Tibial artery (tissue), 4 donors: Measurements from ENCODE around the gene TTC39C.
"Not testable (repeated sequence)": the region's sequence is repeated elsewhere in the genome, so short reads cannot be mapped to it uniquely, and the experiment has no call there.

Experiments used
- DNase-seq, 2 donors: peaks; one replicate each; pipeline ENCODE4 v3.0.0-alpha.2; 2019
- H3K27ac ChIP-seq, 2 donors: fragments of 200-600 bp; sonication (generic) in 1 of 2; 1 replicate in 1 of 2; 2 replicates in 1 of 2; pipeline ENCODE4 v1.5.1; 2018 to 2019; ENCODE audit warnings: mild to moderate bottlenecking in 1 of 2
- H3K27me3 ChIP-seq, 2 donors: fragments of 200-600 bp; sonication (generic) in 1 of 2; one replicate each; pipeline versions ENCODE4 v1.5.1 to v1.6.0; 2016 to 2019
- H3K36me3 ChIP-seq, 3 donors: fragments of 200-600 bp; sonication (generic) in 2 of 3; one replicate each; pipeline ENCODE4 v1.5.1; 2016 to 2019; ENCODE audit warnings: mild to moderate bottlenecking in 2 of 3
- H3K4me1 ChIP-seq, 4 donors: fragments of 200-600 bp; sonication (generic) in 2 of 4; 1 replicate in 3 of 4; 2 replicates in 1 of 4; pipeline ENCODE4 v1.5.1; 2016 to 2019
- H3K4me3 ChIP-seq, 2 donors: fragments of 200-600 bp; sonication (generic) in 1 of 2; 1 replicate in 1 of 2; 2 replicates in 1 of 2; pipeline ENCODE4 v1.5.1; 2018 to 2019; ENCODE audit warnings: mild to moderate bottlenecking in 2 of 2
- H3K9me3 ChIP-seq, 3 donors: fragments of 200-600 bp; sonication (generic) in 1 of 3; one replicate each; pipeline ENCODE4 v1.5.1; 2016 to 2019
- intact Hi-C: fragments of 100-400 bp; cut with DNase I; formaldehyde crosslinking; loops from one replicate; pipeline ENCODE4 v1.15.0; 2023; ENCODE audit warnings: low total_unique reads
- TF ChIP-seq, protein P1 (sequence below), 2 experiments: fragments of 200-600 bp in 1 of 2; fragments of 450-650 bp in 1 of 2; IDR thresholded peaks; one replicate each; pipeline ENCODE4 v1.5.1; 2017 to 2019; ENCODE audit warnings: antibody characterized with exemption in 2 of 2, mild to moderate bottlenecking in 1 of 2, moderate library complexity in 1 of 2

The TTC39C gene

GRCh38 chr18:24024425-24024824 lies 9.9 kb downstream of the TTC39C start:
- Histone ChIP-seq H3K4me1 (peaks cover 0 to 6% (median 0%) of the 10 kb centered on the region in 4 donors), H3K9me3 (no peaks in the 10 kb centered on the region), H3K27ac (no peak overlapping the region), H3K36me3 (no peaks in the 10 kb centered on the region), H3K4me3 (no peak overlapping the region), H3K27me3 (no peaks in the 10 kb centered on the region)
- intact Hi-C loops, result loop anchor here (10.0 kb wide), 1 partner anchor 60 kb away; no protein-coding TSS in a partner anchor
- no peak for DNase-seq
- TF ChIP-seq, protein P1, sequence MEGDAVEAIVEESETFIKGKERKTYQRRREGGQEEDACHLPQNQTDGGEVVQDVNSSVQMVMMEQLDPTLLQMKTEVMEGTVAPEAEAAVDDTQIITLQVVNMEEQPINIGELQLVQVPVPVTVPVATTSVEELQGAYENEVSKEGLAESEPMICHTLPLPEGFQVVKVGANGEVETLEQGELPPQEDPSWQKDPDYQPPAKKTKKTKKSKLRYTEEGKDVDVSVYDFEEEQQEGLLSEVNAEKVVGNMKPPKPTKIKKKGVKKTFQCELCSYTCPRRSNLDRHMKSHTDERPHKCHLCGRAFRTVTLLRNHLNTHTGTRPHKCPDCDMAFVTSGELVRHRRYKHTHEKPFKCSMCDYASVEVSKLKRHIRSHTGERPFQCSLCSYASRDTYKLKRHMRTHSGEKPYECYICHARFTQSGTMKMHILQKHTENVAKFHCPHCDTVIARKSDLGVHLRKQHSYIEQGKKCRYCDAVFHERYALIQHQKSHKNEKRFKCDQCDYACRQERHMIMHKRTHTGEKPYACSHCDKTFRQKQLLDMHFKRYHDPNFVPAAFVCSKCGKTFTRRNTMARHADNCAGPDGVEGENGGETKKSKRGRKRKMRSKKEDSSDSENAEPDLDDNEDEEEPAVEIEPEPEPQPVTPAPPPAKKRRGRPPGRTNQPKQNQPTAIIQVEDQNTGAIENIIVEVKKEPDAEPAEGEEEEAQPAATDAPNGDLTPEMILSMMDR (IDR thresholded peaks at IDR 0.05), result no peak

- no peaks in the 10 kb centered on the region for H3K9me3 ChIP-seq
- intact Hi-C loops, result loop anchor here (10.0 kb wide), 1 partner anchor 58 kb away; no protein-coding TSS in a partner anchor
- no peaks in the 10 kb centered on the region for H3K27me3 ChIP-seq
- no peak overlapping the region for H3K4me3 ChIP-seq
- DNase-seq, result no peak
- TF ChIP-seq, protein P1 (IDR thresholded peaks at IDR 0.05), result no peak
- peaks cover 0 to 6% (median 0%) of the 10 kb centered on the region in 4 donors for H3K4me1 ChIP-seq
- no peak overlapping the region for H3K27ac ChIP-seq
- no peaks in the 10 kb centered on the region for H3K36me3 ChIP-seq
Observed at GRCh38 chr18:24026457-24026856, 11.9 kb downstream of the TTC39C start.

GRCh38 chr18:24027156-24027827 lies 12.7 kb downstream of the TTC39C start:
- Histone ChIP-seq H3K4me3 (no peak overlapping the region), H3K9me3 (no peaks in the 10 kb centered on the region), H3K4me1 (peaks cover 0 to 6% (median 0%) of the 10 kb centered on the region in 4 donors), H3K27me3 (no peaks in the 10 kb centered on the region), H3K36me3 (no peaks in the 10 kb centered on the region), H3K27ac (no peak overlapping the region)
- peak; percentile 52 to 70 for DNase-seq
- intact Hi-C loops, result loop anchor here (10.0 kb wide), 1 partner anchor 58 kb away; no protein-coding TSS in a partner anchor
- TF ChIP-seq, protein P1 (IDR thresholded peaks at IDR 0.05), result no peak

- H3K9me3 ChIP-seq, H3K4me3 ChIP-seq, H3K27ac ChIP-seq, H3K36me3 ChIP-seq, H3K4me1 ChIP-seq, DNase-seq, H3K27me3 ChIP-seq: not testable (repeated sequence)
- intact Hi-C loops, result loop anchor here (10.0 kb wide), 1 partner anchor 56 kb away; no protein-coding TSS in a partner anchor
Observed at GRCh38 chr18:24028946-24029345, 14.4 kb downstream of the TTC39C start.

DNA sequence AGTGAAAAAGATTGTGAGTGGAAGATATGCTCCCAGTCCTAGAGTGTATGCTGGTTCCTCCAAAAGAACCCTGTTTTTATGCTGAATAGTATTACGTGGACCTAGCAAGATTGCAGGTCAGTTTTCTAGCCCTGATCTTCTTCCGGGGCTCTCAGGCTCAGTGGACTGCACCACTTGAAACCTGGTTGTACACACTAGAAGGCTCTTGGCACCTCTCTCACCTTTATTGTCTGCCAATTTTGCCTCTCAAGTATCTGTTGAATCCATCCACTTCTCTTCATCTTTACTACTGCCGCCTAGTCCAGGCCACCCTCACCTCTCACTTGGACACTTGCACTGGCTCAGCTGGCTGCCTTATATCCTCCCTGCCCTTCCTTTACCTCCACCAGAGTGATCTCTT lies 16.8 kb downstream of the TTC39C start:
- no peaks in the 10 kb centered on the region for H3K36me3 ChIP-seq
- H3K4me3 ChIP-seq, result no peak overlapping the region
- H3K27me3 ChIP-seq, result no peaks in the 10 kb centered on the region
- H3K4me1 ChIP-seq, result no peaks in the 10 kb centered on the region
- no peak overlapping the region for H3K27ac ChIP-seq
- TF ChIP-seq, protein P1 (IDR thresholded peaks at IDR 0.05), result no peak
- intact Hi-C loops, result loop anchor here (10.0 kb wide), 1 partner anchor 73 kb away; no protein-coding TSS in a partner anchor
- no peak for DNase-seq
- H3K9me3 ChIP-seq, result no peaks in the 10 kb centered on the region

- no peaks in the 10 kb centered on the region for H3K4me1 ChIP-seq
- H3K36me3 ChIP-seq, result no peaks in the 10 kb centered on the region
- no peak overlapping the region for H3K4me3 ChIP-seq
- H3K27me3 ChIP-seq, result no peaks in the 10 kb centered on the region
- intact Hi-C loops, result loop anchor here (10.0 kb wide), 1 partner anchor 73 kb away; no protein-coding TSS in a partner anchor
- no peak for DNase-seq
- no peak overlapping the region for H3K27ac ChIP-seq
- no peaks in the 10 kb centered on the region for H3K9me3 ChIP-seq
- TF ChIP-seq, protein P1 (IDR thresholded peaks at IDR 0.05), result no peak
Observed at GRCh38 chr18:24031916-24032315, 17.4 kb downstream of the TTC39C start.
